SU-DHL-6 (cell line): Measurements from ENCODE around the gene TTN.

Experiments
- H2AFZ ChIP-seq: fragments of 200-600 bp; sonication (generic); 2 replicates; pipeline ENCODE4 v1.6.1; 2014; ENCODE audit warnings: low read depth, mild to moderate bottlenecking, moderate library complexity, mixed read lengths, antibody characterized with exemption, low read length; ENCODE audit not compliant: severe bottlenecking
- H3F3A ChIP-seq: fragments of 200-600 bp; shearing (Covaris generic); 2 replicates; pipeline ENCODE4 v1.6.0; 2016; ENCODE audit warnings: antibody characterized with exemption, mild to moderate bottlenecking; ENCODE audit not compliant: insufficient read depth
- H3K27ac ChIP-seq: fragments of 200-600 bp; sonication (generic); 2 replicates; pipeline ENCODE4 v1.5.1; 2016; ENCODE audit warnings: low read depth, mild to moderate bottlenecking, low read length, moderate library complexity, mixed read lengths
- H3K27me3 ChIP-seq: fragments of 200-600 bp; sonication (generic), shearing (Covaris generic); 2 replicates; pipeline ENCODE4 v1.6.0; 2014; ENCODE audit warnings: mild to moderate bottlenecking, low read length
- H3K36me3 ChIP-seq: fragments of 200-600 bp; sonication (generic); 2 replicates; pipeline ENCODE4 v1.6.1; 2014; ENCODE audit warnings: mild to moderate bottlenecking, low read length, mixed read lengths
- H3K4me2 ChIP-seq: fragments of 300-600, 200-600 bp; shearing (Covaris generic), sonication (generic); 2 replicates; pipeline ENCODE4 v1.6.0; 2014; ENCODE audit warnings: low read length, low read depth, mild to moderate bottlenecking; ENCODE audit not compliant: poor library complexity, severe bottlenecking
- H3K4me3 ChIP-seq: fragments of 200-600 bp; sonication (generic); 2 replicates; pipeline ENCODE4 v1.5.1; 2014; ENCODE audit warnings: antibody characterized with exemption, low read length, mild to moderate bottlenecking, mixed read lengths; ENCODE audit not compliant: insufficient read depth, poor library complexity, severe bottlenecking
- H3K79me2 ChIP-seq: fragments of 200-600 bp; sonication (generic); 2 replicates; pipeline ENCODE4 v1.6.1; 2014; ENCODE audit warnings: mild to moderate bottlenecking, low read length, moderate library complexity; ENCODE audit not compliant: insufficient read depth
- H3K9ac ChIP-seq: fragments of 200-600 bp; sonication (generic); 2 replicates; pipeline ENCODE4 v1.7.0; 2014; ENCODE audit warnings: mild to moderate bottlenecking, low read length
- H3K9me2 ChIP-seq: fragments of 200-600 bp; sonication (generic); replicated peaks from 2 replicates; pipeline ENCODE4 v1.6.1; 2014; ENCODE audit warnings: low read length; ENCODE audit not compliant: insufficient read depth
- H3K9me3 ChIP-seq: fragments of 200-600 bp; sonication (generic); 2 replicates; pipeline ENCODE4 v1.6.1; 2014; ENCODE audit warnings: low read length, mixed read lengths; ENCODE audit not compliant: insufficient read depth
- H4K20me1 ChIP-seq: fragments of 200-600 bp; sonication (generic); 2 replicates; pipeline ENCODE4 v1.6.1; 2014; ENCODE audit warnings: low read depth, mild to moderate bottlenecking, antibody characterized with exemption, low read length, moderate library complexity, mixed read lengths
- CTCF ChIP-seq: fragments of 200-600 bp; sonication (generic); IDR thresholded peaks from one replicate; pipeline ENCODE4 v1.5.1; 2017; ENCODE audit warnings: antibody characterized with exemption, mild to moderate bottlenecking, low read length, moderate library complexity; ENCODE audit not compliant: insufficient read depth, poor library complexity, severe bottlenecking
- EZH2phosphoT487 ChIP-seq: fragments of 200-600 bp; sonication (generic), shearing (Covaris generic); conservative IDR thresholded peaks from 2 replicates; pipeline ENCODE4 v1.6.1; 2018; ENCODE audit warnings: mild to moderate bottlenecking, antibody characterized with exemption, low read length, moderate library complexity, mixed read lengths

The TTN gene

GRCh38 chr2:178845566-178846457, 38.6 kb upstream of the TTN start:
- Histone ChIP-seq H3K27me3 (no peaks in the 10 kb centered on the region), H3F3A (no peaks in the 10 kb centered on the region), H4K20me1 (no peaks in the 10 kb centered on the region), H3K79me2 (no peaks in the 10 kb centered on the region), H3K4me3 (no peak overlapping the region), H3K9me2 (no peaks in the 10 kb centered on the region), H3K9me3 (no peaks in the 10 kb centered on the region), H3K27ac (no peak overlapping the region), H3K36me3 (no peaks in the 10 kb centered on the region), H2AFZ (no peak overlapping the region), H3K9ac (no peak overlapping the region), H3K4me2 (no peak overlapping the region)
- no peak for TF ChIP-seq CTCF
- TF ChIP-seq EZH2phosphoT487, result no peak

- no peaks in the 10 kb centered on the region for H3K9me2 ChIP-seq
- no peaks in the 10 kb centered on the region for H3K9me3 ChIP-seq
- no peak overlapping the region for H2AFZ ChIP-seq
- TF ChIP-seq CTCF (no peak), EZH2phosphoT487 (no peak)
- no peaks in the 10 kb centered on the region for H3K36me3 ChIP-seq
- no peaks in the 10 kb centered on the region for H4K20me1 ChIP-seq
- no peaks in the 10 kb centered on the region for H3K27me3 ChIP-seq
- H3K4me2 ChIP-seq, result no peak overlapping the region
- no peak overlapping the region for H3K27ac ChIP-seq
- H3K9ac ChIP-seq, result no peak overlapping the region
- no peaks in the 10 kb centered on the region for H3K79me2 ChIP-seq
- no peaks in the 10 kb centered on the region for H3F3A ChIP-seq
- no peak overlapping the region for H3K4me3 ChIP-seq
These were observed 37.5 kb upstream of the TTN start for GRCh38 chr2:178844701-178845100.

- Histone ChIP-seq H3K9me2 (no peaks in the 10 kb centered on the region), H3K79me2 (no peaks in the 10 kb centered on the region), H3K9ac (no peak overlapping the region), H3K4me3 (no peak overlapping the region), H3K27ac (no peak overlapping the region), H3K9me3 (no peaks in the 10 kb centered on the region), H3F3A (no peaks in the 10 kb centered on the region), H4K20me1 (no peaks in the 10 kb centered on the region), H3K27me3 (no peaks in the 10 kb centered on the region), H3K4me2 (no peak overlapping the region), H2AFZ (no peak overlapping the region), H3K36me3 (no peaks in the 10 kb centered on the region)
- TF ChIP-seq CTCF (no peak), EZH2phosphoT487 (no peak)
These were observed 37.0 kb upstream of the TTN start for GRCh38 chr2:178844269-178844668.
